Measurements from ENCODE around the gene SOX12.
A peak's percentile ranks its signal among the peaks of the same experiment; 100 is the strongest.

SOX12 gene

DNA sequence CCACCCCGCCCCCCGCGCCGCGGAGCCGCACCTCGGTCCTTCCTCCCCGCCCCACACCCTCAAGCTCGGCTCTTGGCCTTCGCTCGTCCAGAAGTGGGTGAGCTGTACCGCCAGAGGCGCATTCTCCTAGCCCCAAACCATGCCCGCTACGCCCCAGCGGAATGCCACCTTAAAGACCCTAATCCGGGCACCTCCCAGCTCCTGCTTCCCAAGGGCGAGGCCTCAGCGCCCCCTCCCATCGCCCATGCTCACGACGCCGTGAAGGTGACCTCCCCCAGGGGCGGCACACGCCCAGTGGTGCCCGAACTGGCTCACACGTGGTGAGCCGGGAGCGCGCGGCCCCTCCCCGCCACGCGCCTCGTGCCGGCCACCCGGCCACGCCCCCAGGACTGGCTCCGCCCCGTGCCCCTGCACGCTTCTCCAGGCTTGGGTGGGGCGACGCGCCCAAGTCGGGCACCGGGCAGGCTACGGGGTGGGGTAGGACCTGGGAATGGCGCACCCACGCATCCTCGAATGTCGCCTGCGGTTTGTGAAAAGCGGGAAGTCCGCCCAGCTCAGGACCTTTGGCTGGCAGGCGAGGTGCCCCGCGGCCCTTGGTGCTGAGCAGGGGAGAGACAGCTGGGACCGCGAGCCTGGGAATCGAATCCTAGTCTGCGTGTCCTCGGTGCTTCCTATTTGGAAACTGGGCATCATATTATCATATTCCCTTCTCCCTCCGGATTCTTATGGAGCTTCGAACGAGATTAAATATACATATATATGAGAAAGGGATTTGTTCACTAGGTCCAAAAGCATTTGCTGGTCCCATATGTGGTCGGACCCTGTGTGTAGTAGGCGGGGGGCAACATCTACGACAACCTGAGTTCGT is 941 bp upstream of the SOX12 start:
- DNase-seq (ENCODE audit: low read depth in 1 of 2, low spot score in 1 of 2) = peak; percentile 88 to 90
- H3K27me3 ChIP-seq (ENCODE audit: insufficient read depth, poor library complexity, severe bottlenecking) = no peaks in the 10 kb centered on the region
- peak overlapping the region; percentile 78 for H3K4me3 ChIP-seq (replicated peaks; ENCODE audit: insufficient read depth, low read length)
- TF ChIP-seq, protein P1, sequence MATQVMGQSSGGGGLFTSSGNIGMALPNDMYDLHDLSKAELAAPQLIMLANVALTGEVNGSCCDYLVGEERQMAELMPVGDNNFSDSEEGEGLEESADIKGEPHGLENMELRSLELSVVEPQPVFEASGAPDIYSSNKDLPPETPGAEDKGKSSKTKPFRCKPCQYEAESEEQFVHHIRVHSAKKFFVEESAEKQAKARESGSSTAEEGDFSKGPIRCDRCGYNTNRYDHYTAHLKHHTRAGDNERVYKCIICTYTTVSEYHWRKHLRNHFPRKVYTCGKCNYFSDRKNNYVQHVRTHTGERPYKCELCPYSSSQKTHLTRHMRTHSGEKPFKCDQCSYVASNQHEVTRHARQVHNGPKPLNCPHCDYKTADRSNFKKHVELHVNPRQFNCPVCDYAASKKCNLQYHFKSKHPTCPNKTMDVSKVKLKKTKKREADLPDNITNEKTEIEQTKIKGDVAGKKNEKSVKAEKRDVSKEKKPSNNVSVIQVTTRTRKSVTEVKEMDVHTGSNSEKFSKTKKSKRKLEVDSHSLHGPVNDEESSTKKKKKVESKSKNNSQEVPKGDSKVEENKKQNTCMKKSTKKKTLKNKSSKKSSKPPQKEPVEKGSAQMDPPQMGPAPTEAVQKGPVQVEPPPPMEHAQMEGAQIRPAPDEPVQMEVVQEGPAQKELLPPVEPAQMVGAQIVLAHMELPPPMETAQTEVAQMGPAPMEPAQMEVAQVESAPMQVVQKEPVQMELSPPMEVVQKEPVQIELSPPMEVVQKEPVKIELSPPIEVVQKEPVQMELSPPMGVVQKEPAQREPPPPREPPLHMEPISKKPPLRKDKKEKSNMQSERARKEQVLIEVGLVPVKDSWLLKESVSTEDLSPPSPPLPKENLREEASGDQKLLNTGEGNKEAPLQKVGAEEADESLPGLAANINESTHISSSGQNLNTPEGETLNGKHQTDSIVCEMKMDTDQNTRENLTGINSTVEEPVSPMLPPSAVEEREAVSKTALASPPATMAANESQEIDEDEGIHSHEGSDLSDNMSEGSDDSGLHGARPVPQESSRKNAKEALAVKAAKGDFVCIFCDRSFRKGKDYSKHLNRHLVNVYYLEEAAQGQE (IDR thresholded peaks at IDR 0.05; ENCODE audit: insufficient replicate concordance, low read depth) = peak; percentile 21
- TF ChIP-seq, protein P2, sequence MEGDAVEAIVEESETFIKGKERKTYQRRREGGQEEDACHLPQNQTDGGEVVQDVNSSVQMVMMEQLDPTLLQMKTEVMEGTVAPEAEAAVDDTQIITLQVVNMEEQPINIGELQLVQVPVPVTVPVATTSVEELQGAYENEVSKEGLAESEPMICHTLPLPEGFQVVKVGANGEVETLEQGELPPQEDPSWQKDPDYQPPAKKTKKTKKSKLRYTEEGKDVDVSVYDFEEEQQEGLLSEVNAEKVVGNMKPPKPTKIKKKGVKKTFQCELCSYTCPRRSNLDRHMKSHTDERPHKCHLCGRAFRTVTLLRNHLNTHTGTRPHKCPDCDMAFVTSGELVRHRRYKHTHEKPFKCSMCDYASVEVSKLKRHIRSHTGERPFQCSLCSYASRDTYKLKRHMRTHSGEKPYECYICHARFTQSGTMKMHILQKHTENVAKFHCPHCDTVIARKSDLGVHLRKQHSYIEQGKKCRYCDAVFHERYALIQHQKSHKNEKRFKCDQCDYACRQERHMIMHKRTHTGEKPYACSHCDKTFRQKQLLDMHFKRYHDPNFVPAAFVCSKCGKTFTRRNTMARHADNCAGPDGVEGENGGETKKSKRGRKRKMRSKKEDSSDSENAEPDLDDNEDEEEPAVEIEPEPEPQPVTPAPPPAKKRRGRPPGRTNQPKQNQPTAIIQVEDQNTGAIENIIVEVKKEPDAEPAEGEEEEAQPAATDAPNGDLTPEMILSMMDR (IDR thresholded peaks at IDR 0.05; ENCODE audit: insufficient read depth, low read length) = no peak
- TF ChIP-seq SPI1 (IDR thresholded peaks at IDR 0.05; ENCODE audit: borderline replicate concordance, low read depth) (peak; percentile 8; the same call in 1 of the 2 replicates), GABPA (IDR thresholded peaks at IDR 0.05; ENCODE audit: low read depth) (no peak), POLR2AphosphoS5 (IDR thresholded peaks at IDR 0.05; ENCODE audit: low read depth) (peak; percentile 84)
- peak overlapping the region; percentile 76 for H3K27ac ChIP-seq (replicated peaks)

DNA sequence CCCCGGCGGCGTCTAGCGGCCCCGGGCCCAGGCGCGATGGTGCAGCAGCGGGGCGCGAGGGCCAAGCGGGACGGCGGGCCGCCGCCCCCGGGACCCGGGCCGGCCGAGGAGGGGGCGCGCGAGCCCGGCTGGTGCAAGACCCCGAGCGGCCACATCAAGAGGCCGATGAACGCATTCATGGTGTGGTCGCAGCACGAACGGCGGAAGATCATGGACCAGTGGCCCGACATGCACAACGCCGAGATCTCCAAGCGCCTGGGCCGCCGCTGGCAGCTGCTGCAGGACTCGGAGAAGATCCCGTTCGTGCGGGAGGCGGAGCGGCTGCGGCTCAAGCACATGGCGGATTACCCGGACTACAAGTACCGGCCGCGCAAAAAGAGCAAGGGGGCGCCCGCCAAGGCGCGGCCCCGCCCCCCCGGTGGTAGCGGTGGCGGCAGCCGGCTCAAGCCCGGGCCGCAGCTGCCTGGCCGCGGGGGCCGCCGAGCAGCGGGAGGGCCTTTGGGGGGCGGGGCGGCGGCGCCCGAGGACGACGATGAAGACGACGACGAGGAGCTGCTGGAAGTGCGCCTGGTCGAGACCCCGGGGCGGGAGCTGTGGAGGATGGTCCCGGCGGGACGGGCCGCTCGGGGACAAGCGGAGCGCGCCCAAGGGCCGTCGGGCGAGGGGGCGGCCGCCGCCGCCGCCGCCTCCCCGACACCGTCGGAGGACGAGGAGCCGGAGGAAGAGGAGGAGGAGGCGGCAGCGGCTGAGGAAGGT is 715 bp downstream of the SOX12 start:
- Histone ChIP-seq H3K27ac (replicated peaks) (peak overlapping the region; percentile 81), H3K27me3 (ENCODE audit: insufficient read depth, poor library complexity, severe bottlenecking) (no peaks in the 10 kb centered on the region), H3K4me3 (replicated peaks; ENCODE audit: insufficient read depth, low read length) (peak overlapping the region; percentile 78)
- TF ChIP-seq, protein P1 (IDR thresholded peaks at IDR 0.05; ENCODE audit: insufficient replicate concordance, low read depth) = no peak
- TF ChIP-seq GABPA (IDR thresholded peaks at IDR 0.05; ENCODE audit: low read depth) (no peak), POLR2AphosphoS5 (IDR thresholded peaks at IDR 0.05; ENCODE audit: low read depth) (peak; percentile 42; the same call in 1 of the 2 replicates)
- peak; percentile 47 to 57 for DNase-seq (ENCODE audit: low read depth in 1 of 2, low spot score in 1 of 2)

DNA sequence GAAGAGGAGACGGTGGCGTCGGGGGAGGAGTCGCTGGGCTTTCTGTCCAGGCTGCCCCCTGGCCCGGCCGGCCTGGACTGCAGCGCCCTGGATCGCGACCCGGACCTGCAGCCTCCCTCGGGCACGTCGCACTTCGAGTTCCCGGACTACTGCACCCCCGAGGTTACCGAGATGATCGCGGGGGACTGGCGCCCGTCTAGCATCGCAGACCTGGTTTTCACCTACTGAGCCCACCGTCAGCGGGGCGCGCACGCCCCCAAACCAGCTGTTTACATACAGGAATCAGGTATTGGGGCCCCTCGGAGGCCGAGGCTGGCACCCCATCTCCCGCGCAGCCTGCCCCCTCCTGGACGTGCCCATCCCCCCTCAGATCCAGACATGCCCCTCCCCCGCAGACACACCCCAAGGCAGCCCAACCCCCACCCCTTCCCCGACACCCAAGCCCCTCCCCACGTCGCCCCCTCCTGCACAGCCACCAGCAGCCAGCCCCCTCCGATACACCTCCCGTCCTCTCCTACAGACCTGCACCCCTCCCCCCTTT is 1.4 kb downstream of the SOX12 start:
- Histone ChIP-seq H3K27me3 (ENCODE audit: insufficient read depth, poor library complexity, severe bottlenecking) (no peaks in the 10 kb centered on the region), H3K27ac (replicated peaks) (peak overlapping the region; percentile 67), H3K4me3 (replicated peaks; ENCODE audit: insufficient read depth, low read length) (peak overlapping the region; percentile 78)
- TF ChIP-seq, protein P1 (IDR thresholded peaks at IDR 0.05; ENCODE audit: insufficient replicate concordance, low read depth) = no peak
- TF ChIP-seq POLR2AphosphoS5 (IDR thresholded peaks at IDR 0.05; ENCODE audit: low read depth) (peak; percentile 20; the same call in 1 of the 2 replicates), SPI1 (IDR thresholded peaks at IDR 0.05; ENCODE audit: borderline replicate concordance, low read depth) (no peak)
- no peak for DNase-seq (ENCODE audit: low read depth in 1 of 2, low spot score in 1 of 2)

Data from HL-60 (cell line).